Calu3 (cell line): Measurements from ENCODE around the gene UTRN. TPM values are rescaled to one million over a fixed set of nuclear protein-coding genes. Genes with fewer than 3 reads are reported as not detected.

ENCODE experiments used
- BruUV-seq: library from RNA; stranded (reverse); fragments of 400-500 nt; replicated peaks from 2 replicates; lab custom pipeline; 2021; lab: Mats Ljungman, UMichigan
- CTCF ChIA-PET: fragments of 300-600 bp; sonication (Branson Sonifier 250); formaldehyde crosslinking; loops from one replicate; lab custom pipeline; 2022; ENCODE audit warnings: antibody characterized with exemption; lab: Charles Lee
- DNase-seq: peaks from one replicate; pipeline ENCODE4 v3.0.0; 2022
- H3K27ac Mint-ChIP-seq: one replicate; pipeline ENCODE4 v1.8.0; 2022; ENCODE audit warnings: mixed read lengths; ENCODE audit not compliant: unreplicated experiment
- H3K27me3 Mint-ChIP-seq: one replicate; pipeline ENCODE4 v1.8.0; 2022; ENCODE audit warnings: mixed read lengths; ENCODE audit not compliant: unreplicated experiment
- H3K36me3 Mint-ChIP-seq: one replicate; pipeline ENCODE4 v1.8.0; 2022; ENCODE audit warnings: mild to moderate bottlenecking, moderate library complexity, mixed read lengths; ENCODE audit not compliant: insufficient read depth, unreplicated experiment
- H3K4me1 Mint-ChIP-seq: one replicate; pipeline ENCODE4 v1.8.0; 2022; ENCODE audit warnings: mild to moderate bottlenecking, low read depth, mixed read lengths; ENCODE audit not compliant: unreplicated experiment
- H3K4me3 Mint-ChIP-seq: one replicate; pipeline ENCODE4 v1.8.0; 2022; ENCODE audit warnings: mild to moderate bottlenecking, low read depth, moderate library complexity, mixed read lengths; ENCODE audit not compliant: unreplicated experiment
- H3K9me3 Mint-ChIP-seq: one replicate; pipeline ENCODE4 v1.8.0; 2022; ENCODE audit warnings: low read depth, mixed read lengths; ENCODE audit not compliant: unreplicated experiment
- intact Hi-C: fragments of 100-400 bp; cut with micrococcal nuclease; formaldehyde crosslinking; loops from one replicate; pipeline ENCODE4 v1.10.0; 2022; ENCODE audit not compliant: unreplicated experiment
- total RNA-seq: library from RNA; stranded (reverse); gene quantifications from 2 replicates; pipeline ENCODE4 v1.2.3, GENCODE V29; 2022
- TF ChIP-seq, protein P1 (sequence below): fragments of 200-600 bp; IDR thresholded peaks from one replicate; pipeline ENCODE4 v1.8.0; 2022; ENCODE audit warnings: antibody characterized with exemption; ENCODE audit not compliant: unreplicated experiment

Gene UTRN
- total RNA-seq, 1 experiment from 2014 or later: 109 TPM

DNA sequence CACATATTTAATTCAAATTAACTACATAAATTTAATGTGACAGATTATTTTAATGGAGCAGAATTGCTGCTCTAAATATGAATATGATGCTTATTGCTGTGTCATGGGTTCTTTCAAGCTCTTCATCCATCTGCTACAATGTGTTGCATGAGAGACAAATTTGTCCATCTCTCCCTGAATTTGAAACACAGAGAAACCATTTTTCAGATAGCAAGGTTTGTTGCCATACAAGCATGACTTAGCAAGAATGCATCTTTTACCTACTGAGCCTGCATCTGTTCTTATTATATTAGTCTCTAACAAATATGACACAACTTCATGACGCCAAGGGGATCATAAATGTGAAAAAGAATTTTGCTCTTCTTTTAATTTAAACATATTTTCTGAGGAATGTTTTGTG, 8.0 kb upstream of the UTRN start:
- H3K27me3 Mint-ChIP-seq: no peaks in the 10 kb centered on the region
- H3K9me3 Mint-ChIP-seq: no peaks in the 10 kb centered on the region
- H3K4me3 Mint-ChIP-seq: no peak overlapping the region
- no peak overlapping the region for H3K27ac Mint-ChIP-seq
- no peaks in the 10 kb centered on the region for H3K4me1 Mint-ChIP-seq
- no peak for DNase-seq
- intact Hi-C loops: no loop called here
- no TSS peak for BruUV-seq
- H3K36me3 Mint-ChIP-seq: no peaks in the 10 kb centered on the region
- TF ChIP-seq, protein P1, sequence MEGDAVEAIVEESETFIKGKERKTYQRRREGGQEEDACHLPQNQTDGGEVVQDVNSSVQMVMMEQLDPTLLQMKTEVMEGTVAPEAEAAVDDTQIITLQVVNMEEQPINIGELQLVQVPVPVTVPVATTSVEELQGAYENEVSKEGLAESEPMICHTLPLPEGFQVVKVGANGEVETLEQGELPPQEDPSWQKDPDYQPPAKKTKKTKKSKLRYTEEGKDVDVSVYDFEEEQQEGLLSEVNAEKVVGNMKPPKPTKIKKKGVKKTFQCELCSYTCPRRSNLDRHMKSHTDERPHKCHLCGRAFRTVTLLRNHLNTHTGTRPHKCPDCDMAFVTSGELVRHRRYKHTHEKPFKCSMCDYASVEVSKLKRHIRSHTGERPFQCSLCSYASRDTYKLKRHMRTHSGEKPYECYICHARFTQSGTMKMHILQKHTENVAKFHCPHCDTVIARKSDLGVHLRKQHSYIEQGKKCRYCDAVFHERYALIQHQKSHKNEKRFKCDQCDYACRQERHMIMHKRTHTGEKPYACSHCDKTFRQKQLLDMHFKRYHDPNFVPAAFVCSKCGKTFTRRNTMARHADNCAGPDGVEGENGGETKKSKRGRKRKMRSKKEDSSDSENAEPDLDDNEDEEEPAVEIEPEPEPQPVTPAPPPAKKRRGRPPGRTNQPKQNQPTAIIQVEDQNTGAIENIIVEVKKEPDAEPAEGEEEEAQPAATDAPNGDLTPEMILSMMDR: no peak
- CTCF ChIA-PET: no interaction called here

DNA sequence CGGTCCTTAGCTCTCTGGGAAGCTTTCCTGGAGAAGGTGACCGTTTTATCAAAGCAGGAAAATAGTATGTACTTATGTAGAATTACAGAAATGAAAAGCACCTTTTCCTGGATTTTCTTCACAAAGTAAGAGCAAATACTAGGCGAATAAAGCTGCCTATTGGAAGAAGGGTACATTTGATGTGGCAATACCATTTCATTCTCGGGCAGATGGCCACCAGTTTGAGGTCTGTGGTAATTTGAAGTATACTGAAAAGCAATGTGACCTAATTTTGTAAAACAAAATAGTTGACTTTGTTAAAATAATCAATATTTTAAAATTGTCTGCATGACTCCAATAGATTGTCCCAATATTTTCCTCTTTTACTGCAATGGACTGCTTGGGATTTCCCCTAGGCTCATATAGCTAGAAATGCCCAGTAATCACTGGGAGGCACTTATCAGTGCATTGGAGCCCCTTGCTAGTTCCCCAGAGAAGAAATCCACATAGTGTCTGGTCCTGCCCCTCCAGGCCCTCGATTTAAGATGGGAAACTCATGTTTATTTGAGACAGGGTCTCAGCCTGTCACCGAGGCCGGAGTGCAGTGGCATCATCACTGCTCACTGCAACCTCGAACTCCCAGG, 7.4 kb upstream of the UTRN start:
- Mint-ChIP-seq H3K4me3 (no peak overlapping the region), H3K27me3 (no peaks in the 10 kb centered on the region), H3K9me3 (no peaks in the 10 kb centered on the region), H3K4me1 (no peaks in the 10 kb centered on the region), H3K27ac (no peak overlapping the region), H3K36me3 (no peaks in the 10 kb centered on the region)
- TF ChIP-seq, protein P1: no peak
- intact Hi-C loops: no loop called here
- BruUV-seq: no TSS peak
- DNase-seq: no peak
- CTCF ChIA-PET: no interaction called here

DNA sequence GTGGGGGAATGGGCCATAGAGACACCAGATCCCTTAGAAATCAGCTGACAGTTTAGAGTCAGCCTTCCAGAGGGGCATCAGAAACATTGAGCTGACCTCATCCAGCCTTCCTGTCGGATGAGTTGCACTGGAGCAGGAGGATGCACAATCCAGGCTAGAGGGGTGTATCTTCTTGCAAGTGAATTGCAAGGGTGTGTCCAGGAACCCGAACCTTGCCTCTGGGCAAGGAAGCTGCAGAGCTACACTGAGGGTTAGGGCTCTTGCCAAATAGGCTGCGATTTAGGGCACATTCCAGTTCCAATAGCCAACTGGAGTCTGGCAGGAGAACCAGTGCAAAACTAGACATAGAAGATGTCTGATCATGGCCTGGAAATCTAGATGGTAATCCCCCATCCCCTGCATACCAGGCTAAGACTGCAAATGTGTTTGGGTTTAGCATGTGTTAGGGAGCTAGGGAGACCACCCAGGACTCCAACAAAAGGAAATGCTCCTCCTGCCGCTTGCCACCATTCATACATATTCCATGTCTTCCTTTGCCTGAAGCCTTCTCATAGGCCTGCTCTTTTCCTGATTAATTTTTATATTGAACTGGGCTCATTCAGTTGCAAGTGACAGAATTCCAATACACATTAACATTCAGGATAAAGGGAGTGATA, 6.3 kb upstream of the UTRN start:
- CTCF ChIA-PET: interaction anchor here (0.6 kb wide), 1 partner anchor 13 kb away, joined by 4 read pairs; no protein-coding TSS in a partner anchor
- Mint-ChIP-seq H3K36me3 (peaks cover 1% of the 10 kb centered on the region), H3K4me1 (no peaks in the 10 kb centered on the region), H3K9me3 (no peaks in the 10 kb centered on the region), H3K27me3 (no peaks in the 10 kb centered on the region), H3K4me3 (no peak overlapping the region), H3K27ac (no peak overlapping the region)
- intact Hi-C loops: no loop called here
- DNase-seq: no peak
- TF ChIP-seq, protein P1: no peak
- no TSS peak for BruUV-seq

DNA sequence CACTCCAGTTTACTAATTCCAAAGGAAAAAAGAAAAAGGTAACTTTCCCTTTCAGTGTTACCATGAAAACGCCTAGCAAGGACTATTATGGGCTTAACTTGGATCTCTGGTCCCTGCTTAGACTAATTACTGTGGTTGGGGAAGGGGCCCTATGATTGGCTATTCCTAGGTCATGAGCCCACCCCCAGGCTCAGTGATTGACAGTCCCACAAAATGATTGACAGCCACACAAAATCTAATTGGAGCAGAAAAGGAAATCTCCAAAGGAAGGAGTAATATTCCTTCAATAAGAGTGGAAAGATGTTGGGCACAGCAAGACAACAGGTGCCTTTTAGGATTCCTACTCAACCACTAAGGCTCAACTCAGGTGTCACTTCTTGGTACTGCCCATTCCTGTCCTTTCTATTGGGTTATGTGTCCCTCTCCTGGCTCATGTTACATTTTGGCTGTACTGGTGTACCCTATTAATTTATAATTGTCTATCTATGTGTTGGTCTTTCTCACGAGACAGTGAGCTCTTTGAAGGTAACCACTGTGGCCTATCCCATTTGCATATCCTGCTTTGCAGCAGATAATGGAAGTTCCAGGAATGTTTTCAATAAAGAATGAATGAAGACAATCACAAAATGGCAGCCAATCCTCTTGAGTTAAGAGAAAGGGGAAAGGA, 5.5 kb upstream of the UTRN start:
- TF ChIP-seq, protein P1: no peak
- Mint-ChIP-seq H3K27me3 (no peaks in the 10 kb centered on the region), H3K36me3 (peaks cover 10% of the 10 kb centered on the region), H3K4me3 (no peak overlapping the region), H3K9me3 (no peaks in the 10 kb centered on the region), H3K27ac (no peak overlapping the region), H3K4me1 (no peaks in the 10 kb centered on the region)
- no peak for DNase-seq
- intact Hi-C loops: loop anchor here (5.0 kb wide), 1 partner anchor 62 kb away; no protein-coding TSS in a partner anchor
- no TSS peak for BruUV-seq
- CTCF ChIA-PET: no interaction called here
